HEK293 (cell line): ENCODE results near the gene PMF1.

Experiments used
- CTCF ChIA-PET: fragments of 350-600 bp; formaldehyde crosslinking; extraction: SDS; loops from one replicate; lab custom pipeline; 2021; ENCODE audit warnings: antibody characterized with exemption; lab: Yijun Ruan, JAX
- POLR2A ChIA-PET: fragments of 300-600 bp; formaldehyde crosslinking; extraction: SDS; loops from one replicate; lab custom pipeline; 2020; ENCODE audit warnings: antibody characterized with exemption, inconsistent platforms; lab: Yijun Ruan, JAX
- H3K27ac ChIP-seq: fragments of 200-500 bp; sonication (Bioruptor generic); 2 replicates; pipeline ENCODE4 v1.5.1; 2014; ENCODE audit warnings: low read depth, low read length, control low read depth, inconsistent platforms; ENCODE audit errors: extremely low read depth
- H3K36me3 ChIP-seq, 2 experiments: fragments of 200-500 bp in 1 of 2; sonication (Bioruptor generic) in 1 of 2; 1 replicate in 1 of 2; 2 replicates in 1 of 2; pipeline ENCODE4 v1.5.1; 2014 to 2017; ENCODE audit warnings: inconsistent platforms in 2 of 2, low read length in 2 of 2; ENCODE audit not compliant: control insufficient read depth in 2 of 2, insufficient read depth in 1 of 2
- H3K4me1 ChIP-seq: fragments of 200-500 bp; sonication (Bioruptor generic); 2 replicates; pipeline ENCODE4 v1.5.1; 2014; ENCODE audit warnings: mild to moderate bottlenecking, low read length, inconsistent platforms; ENCODE audit not compliant: control insufficient read depth, insufficient read depth
- H3K4me3 ChIP-seq: 2 replicates; pipeline ENCODE4 v1.5.1; 2011; ENCODE audit warnings: low read depth, mild to moderate bottlenecking, control low read depth, low read length, moderate library complexity
- H3K9me3 ChIP-seq: fragments of 200-500 bp; sonication (Bioruptor generic); 2 replicates; pipeline ENCODE4 v1.5.1; 2014; ENCODE audit warnings: low read depth, low read length, inconsistent platforms; ENCODE audit not compliant: control insufficient read depth, insufficient read depth
- BCL11B ChIP-seq: fragments of 450-650 bp; formaldehyde crosslinking; IDR thresholded peaks from 2 replicates; pipeline ENCODE4 v1.5.1; 2016; ENCODE audit warnings: low read depth, missing biosample characterization, missing genetic modification characterization
- KLF10 ChIP-seq: fragments of 450-650 bp; IDR thresholded peaks from 2 replicates; pipeline ENCODE4 v1.5.1; 2018; ENCODE audit warnings: missing biosample characterization, mild to moderate bottlenecking, missing genetic modification characterization
- ZBTB8A ChIP-seq: fragments of 450-650 bp; formaldehyde crosslinking; IDR thresholded peaks from 2 replicates; pipeline ENCODE4 v1.5.1; 2016; ENCODE audit warnings: missing biosample characterization, missing genetic modification characterization
- ZNF140 ChIP-seq: fragments of 450-650 bp; formaldehyde crosslinking; IDR thresholded peaks from 2 replicates; pipeline ENCODE4 v1.5.1; 2016; ENCODE audit warnings: missing biosample characterization, missing genetic modification characterization
- ZNF146 ChIP-seq: fragments of 450-650 bp; formaldehyde crosslinking; IDR thresholded peaks from 2 replicates; pipeline ENCODE4 v1.5.1; 2016; ENCODE audit warnings: missing biosample characterization, missing genetic modification characterization
- ZNF302 ChIP-seq: fragments of 450-650 bp; formaldehyde crosslinking; IDR thresholded peaks from 2 replicates; pipeline ENCODE4 v1.5.1; 2016; ENCODE audit warnings: missing biosample characterization, missing genetic modification characterization, low read depth
- ZNF510 ChIP-seq: fragments of 450-650 bp; formaldehyde crosslinking; IDR thresholded peaks from 2 replicates; pipeline ENCODE4 v1.5.1; 2018; ENCODE audit warnings: mild to moderate bottlenecking, missing genetic modification characterization, missing biosample characterization; ENCODE audit not compliant: insufficient replicate concordance
- ZNF549 ChIP-seq: fragments of 450-650 bp; IDR thresholded peaks from 2 replicates; pipeline ENCODE4 v1.5.1; 2018; ENCODE audit warnings: missing biosample characterization, missing genetic modification characterization, mild to moderate bottlenecking, inconsistent platforms, moderate library complexity
- ZNF629 ChIP-seq: fragments of 450-650 bp; formaldehyde crosslinking; IDR thresholded peaks from 2 replicates; pipeline ENCODE4 v1.5.1; 2017; ENCODE audit warnings: missing biosample characterization, missing genetic modification characterization
- ZNF660 ChIP-seq: fragments of 450-650 bp; IDR thresholded peaks from 2 replicates; pipeline ENCODE4 v1.5.1; 2018; ENCODE audit warnings: missing biosample characterization, mild to moderate bottlenecking, missing genetic modification characterization
- ZNF792 ChIP-seq: fragments of 450-650 bp; formaldehyde crosslinking; IDR thresholded peaks from 2 replicates; pipeline ENCODE4 v1.5.1; 2016; ENCODE audit warnings: missing biosample characterization, missing genetic modification characterization
- ZSCAN23 ChIP-seq: fragments of 450-650 bp; formaldehyde crosslinking; IDR thresholded peaks from 2 replicates; pipeline ENCODE4 v1.5.1; 2016; ENCODE audit warnings: missing biosample characterization, missing genetic modification characterization
- TF ChIP-seq, protein P1 (sequence below): fragments of 450-650 bp; formaldehyde crosslinking; IDR thresholded peaks from 2 replicates; pipeline ENCODE4 v1.5.1; 2016; ENCODE audit warnings: missing biosample characterization, missing genetic modification characterization
- TF ChIP-seq, protein P2 (sequence below): fragments of 450-650 bp; formaldehyde crosslinking; IDR thresholded peaks from 2 replicates; pipeline ENCODE4 v1.5.1; 2017; ENCODE audit warnings: missing biosample characterization, missing genetic modification characterization
- TF ChIP-seq, protein P3 (sequence below): fragments of 450-650 bp; formaldehyde crosslinking; IDR thresholded peaks from 2 replicates; pipeline ENCODE4 v1.5.1; 2016; ENCODE audit warnings: missing biosample characterization, missing genetic modification characterization
- TF ChIP-seq, protein P4 (sequence below): fragments of 450-650 bp; formaldehyde crosslinking; IDR thresholded peaks from 2 replicates; pipeline ENCODE4 v1.5.1; 2016; ENCODE audit warnings: missing biosample characterization, missing genetic modification characterization

Gene PMF1

DNA sequence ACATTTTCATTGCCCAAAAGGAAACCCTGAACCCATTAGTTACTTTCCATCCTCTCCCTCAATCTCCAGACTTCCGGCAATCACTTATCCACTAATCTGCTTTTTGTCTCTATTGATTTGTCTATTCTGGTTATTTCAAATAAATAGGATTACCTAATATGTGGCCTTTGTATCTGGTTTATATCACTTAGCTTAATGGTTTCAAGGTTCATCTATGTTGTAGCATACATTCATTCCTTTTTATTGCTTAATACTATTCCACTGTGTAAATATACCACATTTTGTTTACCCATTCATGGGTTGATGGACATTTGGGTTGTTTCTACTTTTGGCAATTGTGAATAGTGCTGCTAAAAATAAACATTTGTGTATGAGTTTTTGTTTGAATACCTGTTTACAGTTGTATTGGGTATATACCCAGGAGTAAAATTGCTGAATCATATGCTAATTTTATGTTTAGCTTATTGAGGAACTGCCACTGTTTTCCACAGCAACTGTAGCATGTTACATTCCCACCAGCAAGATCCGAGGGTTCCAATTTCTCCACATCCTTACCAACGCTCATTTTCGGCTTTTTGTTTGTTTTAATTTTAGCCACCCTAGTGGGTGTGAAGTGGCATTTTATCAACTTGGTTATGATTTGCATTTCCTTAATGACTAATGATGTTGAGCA is 21.4 kb upstream of the PMF1 start:
- no peaks in the 10 kb centered on the region for H3K9me3 ChIP-seq
- TF ChIP-seq ZNF146 (tag by site-specific recombination): peak; percentile 88
- TF ChIP-seq, protein P1, sequence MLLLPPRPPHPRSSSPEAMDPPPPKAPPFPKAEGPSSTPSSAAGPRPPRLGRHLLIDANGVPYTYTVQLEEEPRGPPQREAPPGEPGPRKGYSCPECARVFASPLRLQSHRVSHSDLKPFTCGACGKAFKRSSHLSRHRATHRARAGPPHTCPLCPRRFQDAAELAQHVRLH (tag by site-specific recombination): no peak
- CTCF ChIA-PET: no interaction called here
- H3K27ac ChIP-seq: no peak overlapping the region
- POLR2A ChIA-PET: no interaction called here
- peaks cover 0 to 12% of the 10 kb centered on the region in 2 experiments; a peak in 1 of 3 replicates for H3K36me3 ChIP-seq
- no peak overlapping the region for H3K4me3 ChIP-seq
- peaks cover 3% of the 10 kb centered on the region; the same call in 1 of the 2 replicates for H3K4me1 ChIP-seq

DNA sequence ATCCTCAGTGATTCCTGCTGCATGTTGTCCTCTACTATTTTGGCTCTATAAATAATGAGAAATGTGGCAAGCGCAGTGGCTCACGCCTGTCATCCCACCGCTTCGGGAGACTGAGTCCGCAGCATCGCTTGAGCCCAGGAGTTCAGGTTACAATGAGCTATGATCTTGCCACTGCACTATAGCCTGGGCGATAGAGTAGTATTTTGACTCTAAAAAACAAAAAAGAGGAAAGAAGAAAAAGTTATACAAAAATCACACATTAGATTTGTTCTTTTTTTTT is 19.7 kb upstream of the PMF1 start:
- Histone ChIP-seq H3K4me1 (peaks cover 3% of the 10 kb centered on the region; the same call in 1 of the 2 replicates), H3K36me3 (peaks cover 0 to 23% of the 10 kb centered on the region in 2 experiments; a peak in 1 of 3 replicates), H3K4me3 (peak overlapping the region; percentile 50), H3K9me3 (no peaks in the 10 kb centered on the region), H3K27ac (peak overlapping the region; percentile 65; the same call in 1 of the 2 replicates)
- ChIA-PET CTCF (interaction anchor here (0.8 to 0.9 kb wide), 2 partner anchors 20 to 47 kb away, joined by 3 to 4 read pairs; no protein-coding TSS in a partner anchor), POLR2A (interaction anchor here (0.8 to 2.4 kb wide), 5 partner anchors 20 to 81 kb away, joined by 3 to 49 read pairs (median 4); partner anchors contain the start of genes LMNA and PMF1)
- TF ChIP-seq, protein P2, sequence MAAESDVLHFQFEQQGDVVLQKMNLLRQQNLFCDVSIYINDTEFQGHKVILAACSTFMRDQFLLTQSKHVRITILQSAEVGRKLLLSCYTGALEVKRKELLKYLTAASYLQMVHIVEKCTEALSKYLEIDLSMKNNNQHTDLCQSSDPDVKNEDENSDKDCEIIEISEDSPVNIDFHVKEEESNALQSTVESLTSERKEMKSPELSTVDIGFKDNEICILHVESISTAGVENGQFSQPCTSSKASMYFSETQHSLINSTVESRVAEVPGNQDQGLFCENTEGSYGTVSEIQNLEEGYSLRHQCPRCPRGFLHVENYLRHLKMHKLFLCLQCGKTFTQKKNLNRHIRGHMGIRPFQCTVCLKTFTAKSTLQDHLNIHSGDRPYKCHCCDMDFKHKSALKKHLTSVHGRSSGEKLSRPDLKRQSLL (tag by site-specific recombination): no peak
- TF ChIP-seq, protein P3, sequence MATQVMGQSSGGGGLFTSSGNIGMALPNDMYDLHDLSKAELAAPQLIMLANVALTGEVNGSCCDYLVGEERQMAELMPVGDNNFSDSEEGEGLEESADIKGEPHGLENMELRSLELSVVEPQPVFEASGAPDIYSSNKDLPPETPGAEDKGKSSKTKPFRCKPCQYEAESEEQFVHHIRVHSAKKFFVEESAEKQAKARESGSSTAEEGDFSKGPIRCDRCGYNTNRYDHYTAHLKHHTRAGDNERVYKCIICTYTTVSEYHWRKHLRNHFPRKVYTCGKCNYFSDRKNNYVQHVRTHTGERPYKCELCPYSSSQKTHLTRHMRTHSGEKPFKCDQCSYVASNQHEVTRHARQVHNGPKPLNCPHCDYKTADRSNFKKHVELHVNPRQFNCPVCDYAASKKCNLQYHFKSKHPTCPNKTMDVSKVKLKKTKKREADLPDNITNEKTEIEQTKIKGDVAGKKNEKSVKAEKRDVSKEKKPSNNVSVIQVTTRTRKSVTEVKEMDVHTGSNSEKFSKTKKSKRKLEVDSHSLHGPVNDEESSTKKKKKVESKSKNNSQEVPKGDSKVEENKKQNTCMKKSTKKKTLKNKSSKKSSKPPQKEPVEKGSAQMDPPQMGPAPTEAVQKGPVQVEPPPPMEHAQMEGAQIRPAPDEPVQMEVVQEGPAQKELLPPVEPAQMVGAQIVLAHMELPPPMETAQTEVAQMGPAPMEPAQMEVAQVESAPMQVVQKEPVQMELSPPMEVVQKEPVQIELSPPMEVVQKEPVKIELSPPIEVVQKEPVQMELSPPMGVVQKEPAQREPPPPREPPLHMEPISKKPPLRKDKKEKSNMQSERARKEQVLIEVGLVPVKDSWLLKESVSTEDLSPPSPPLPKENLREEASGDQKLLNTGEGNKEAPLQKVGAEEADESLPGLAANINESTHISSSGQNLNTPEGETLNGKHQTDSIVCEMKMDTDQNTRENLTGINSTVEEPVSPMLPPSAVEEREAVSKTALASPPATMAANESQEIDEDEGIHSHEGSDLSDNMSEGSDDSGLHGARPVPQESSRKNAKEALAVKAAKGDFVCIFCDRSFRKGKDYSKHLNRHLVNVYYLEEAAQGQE: no peak

DNA sequence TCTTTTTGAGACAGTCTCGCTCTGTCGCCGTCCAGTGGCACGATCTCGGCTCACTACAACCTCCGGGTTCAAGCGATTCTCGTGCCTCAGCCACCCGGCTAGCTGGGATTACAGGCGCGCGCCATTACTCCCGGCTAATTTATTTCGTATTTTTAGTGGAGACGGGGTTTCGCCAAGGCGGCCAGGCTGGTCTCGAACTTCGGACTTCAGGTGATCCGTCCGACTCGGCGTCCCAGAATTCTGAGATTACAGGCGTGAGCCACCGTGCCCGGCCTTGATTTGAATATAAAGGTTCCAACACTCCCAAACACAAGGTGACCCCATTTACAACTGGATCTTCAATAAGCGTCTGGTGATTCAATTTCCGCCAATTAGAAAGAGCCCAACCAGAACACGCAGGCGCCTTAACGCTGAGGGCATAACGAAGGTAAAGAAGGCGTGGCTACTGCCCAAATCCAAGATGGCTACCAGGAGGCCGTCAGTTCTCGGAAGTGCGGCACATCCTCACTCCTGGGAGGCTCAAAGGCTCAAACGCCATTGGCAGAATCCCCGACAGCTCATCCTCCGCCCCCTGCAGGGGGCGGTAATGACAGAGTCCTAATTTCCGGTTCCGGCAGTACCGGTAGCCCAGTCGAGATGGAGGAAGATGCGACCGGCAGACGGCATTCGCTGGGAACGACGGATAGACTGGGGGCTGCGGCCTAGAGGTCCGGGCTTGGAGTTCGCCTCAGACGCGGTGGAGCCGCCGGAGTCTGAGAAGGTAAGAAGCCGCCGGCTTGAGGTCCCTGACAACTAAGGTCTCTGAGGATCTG is 19.1 kb upstream of the PMF1 start, which contains the start of gene SLC25A44:
Gene SLC25A44, plus strand, starts transcription at position 617 of the 812 bp plus-strand sequence. CDS start 5,744 bp downstream, outside the sequence.
- H3K9me3 ChIP-seq: no peaks in the 10 kb centered on the region
- H3K4me1 ChIP-seq: peaks cover 3% of the 10 kb centered on the region; the same call in 1 of the 2 replicates
- ChIA-PET POLR2A (interaction anchor here (0.5 to 2.4 kb wide), 16 partner anchors 9 to 102 kb away, joined by 3 to 49 read pairs (median 3); partner anchors contain the start of genes GLMP, LMNA and PMF1), CTCF (interaction anchor here (0.8 to 1.5 kb wide), 3 partner anchors 21 to 48 kb away, joined by 3 to 7 read pairs (median 4); no protein-coding TSS in a partner anchor)
- peak within 1 kb of the TSS; percentile 80 for H3K4me3 ChIP-seq
- H3K27ac ChIP-seq: peak within 1 kb of the TSS; percentile 65; the same call in 1 of the 2 replicates
- H3K36me3 ChIP-seq: peaks cover 0 to 26% of the 10 kb centered on the region in 2 experiments; a peak in 1 of 3 replicates
- TF ChIP-seq KLF10: no peak; the same call in 1 of the 2 replicates
- TF ChIP-seq ZNF629 (tag by site-specific recombination): peak; percentile 86
- TF ChIP-seq ZNF549 (tag by site-specific recombination): no peak
- TF ChIP-seq BCL11B (tag by site-specific recombination): no peak
- TF ChIP-seq, protein P4, sequence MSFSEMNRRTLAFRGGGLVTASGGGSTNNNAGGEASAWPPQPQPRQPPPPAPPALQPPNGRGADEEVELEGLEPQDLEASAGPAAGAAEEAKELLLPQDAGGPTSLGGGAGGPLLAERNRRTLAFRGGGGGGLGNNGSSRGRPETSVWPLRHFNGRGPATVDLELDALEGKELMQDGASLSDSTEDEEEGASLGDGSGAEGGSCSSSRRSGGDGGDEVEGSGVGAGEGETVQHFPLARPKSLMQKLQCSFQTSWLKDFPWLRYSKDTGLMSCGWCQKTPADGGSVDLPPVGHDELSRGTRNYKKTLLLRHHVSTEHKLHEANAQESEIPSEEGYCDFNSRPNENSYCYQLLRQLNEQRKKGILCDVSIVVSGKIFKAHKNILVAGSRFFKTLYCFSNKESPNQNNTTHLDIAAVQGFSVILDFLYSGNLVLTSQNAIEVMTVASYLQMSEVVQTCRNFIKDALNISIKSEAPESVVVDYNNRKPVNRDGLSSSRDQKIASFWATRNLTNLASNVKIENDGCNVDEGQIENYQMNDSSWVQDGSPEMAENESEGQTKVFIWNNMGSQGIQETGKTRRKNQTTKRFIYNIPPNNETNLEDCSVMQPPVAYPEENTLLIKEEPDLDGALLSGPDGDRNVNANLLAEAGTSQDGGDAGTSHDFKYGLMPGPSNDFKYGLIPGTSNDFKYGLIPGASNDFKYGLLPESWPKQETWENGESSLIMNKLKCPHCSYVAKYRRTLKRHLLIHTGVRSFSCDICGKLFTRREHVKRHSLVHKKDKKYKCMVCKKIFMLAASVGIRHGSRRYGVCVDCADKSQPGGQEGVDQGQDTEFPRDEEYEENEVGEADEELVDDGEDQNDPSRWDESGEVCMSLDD (tag by site-specific recombination): 0 out of 2 replicates have a peak, but pooled peaks have one; percentile 18
- TF ChIP-seq ZNF140 (tag by site-specific recombination): no peak
- no peak; the same call in 1 of the 2 replicates for TF ChIP-seq ZNF660
- no peak for TF ChIP-seq ZNF792 (tag by site-specific recombination)
- TF ChIP-seq ZNF510: no peak
- no peak for TF ChIP-seq ZNF302 (tag by site-specific recombination)
- TF ChIP-seq ZBTB8A (tag by site-specific recombination): peak; percentile 45; the same call in 1 of the 2 replicates
- TF ChIP-seq ZSCAN23 (tag by site-specific recombination): no peak
